K562 (cell line): ENCODE data around the gene PTPRE.

Source experiments
- DMBX1 ChIP-seq: fragments of 250-450 bp; sonication (Bioruptor Pico); IDR thresholded peaks from 2 replicates; pipeline ENCODE4 v1.8.0; 2022; ENCODE audit warnings: inconsistent platforms, mild to moderate bottlenecking, moderate library complexity, borderline replicate concordance
- GABPA ChIP-seq: fragments of 200-800 bp; sonication (Bioruptor generic); conservative IDR thresholded peaks from 2 replicates; pipeline ENCODE4 v1.6.1; 2016; ENCODE audit warnings: low read depth, missing genetic modification characterization, missing compliant biosample characterization
- MTA2 ChIP-seq: fragments of 450-650 bp; IDR thresholded peaks from 2 replicates; pipeline ENCODE4 v1.6.1; 2016; ENCODE audit warnings: low read depth
- MTA3 ChIP-seq: fragments of 450-650 bp; formaldehyde crosslinking; IDR thresholded peaks from 2 replicates; pipeline ENCODE4 v1.6.1; 2017; ENCODE audit warnings: mild to moderate bottlenecking, borderline replicate concordance
- OTX1 ChIP-seq: fragments of 450-650 bp; formaldehyde crosslinking; IDR thresholded peaks from 2 replicates; pipeline ENCODE4 v1.4.0; 2022; ENCODE audit warnings: mild to moderate bottlenecking
- POLR2A ChIP-seq: fragments of 450-650 bp; conservative IDR thresholded peaks from 2 replicates; pipeline ENCODE4 v1.6.1; 2016
- RERE ChIP-seq: sonication (generic); formaldehyde crosslinking; IDR thresholded peaks from 2 replicates; pipeline ENCODE4 v1.8.0; 2023; ENCODE audit warnings: missing genetic modification reagents, mild to moderate bottlenecking, borderline replicate concordance
- SRF ChIP-seq, 2 experiments: fragments of 250-450, 450-650 bp in 1 of 2; sonication (Bioruptor Pico) in 1 of 2; sonication (generic) in 1 of 2; formaldehyde crosslinking; IDR thresholded peaks; 2 replicates each; pipeline versions ENCODE4 v1.5.0 to v1.5.1; 2020 to 2022; ENCODE audit warnings: mild to moderate bottlenecking in 1 of 2, missing genetic modification reagents in 1 of 2
- TCF7L2 ChIP-seq: fragments of 150-350 bp; IDR thresholded peaks from 2 replicates; pipeline ENCODE4 v1.6.1; 2016; ENCODE audit warnings: low read depth, mild to moderate bottlenecking, low read length, moderate library complexity
- ZBTB43 ChIP-seq: sonication (generic); formaldehyde crosslinking; IDR thresholded peaks from 2 replicates; pipeline ENCODE4 v1.8.0; 2023; ENCODE audit warnings: mild to moderate bottlenecking, missing genetic modification reagents
- ZFX ChIP-seq: sonication (generic); formaldehyde crosslinking; IDR thresholded peaks from 2 replicates; pipeline ENCODE4 v1.8.0; 2022; ENCODE audit warnings: mild to moderate bottlenecking, missing genetic modification reagents, moderate library complexity
- ZNF282 ChIP-seq: sonication (generic); formaldehyde crosslinking; IDR thresholded peaks from 2 replicates; pipeline ENCODE4 v1.8.1; 2023; ENCODE audit warnings: missing genetic modification reagents
- ZNF592 ChIP-seq: fragments of 450-650 bp; IDR thresholded peaks from 2 replicates; pipeline ENCODE4 v1.6.1; 2017; ENCODE audit warnings: antibody characterized with exemption, mild to moderate bottlenecking

- TF ChIP-seq TCF7L2 (no peak), OTX1 (CRISPR knock-in tag) (no peak), DMBX1 (CRISPR knock-in tag) (no peak), MTA3 (no peak), GABPA (no peak), ZNF282 (CRISPR knock-in tag) (no peak), ZFX (no peak), ZNF592 (no peak), ZBTB43 (CRISPR knock-in tag) (no peak), RERE (CRISPR knock-in tag) (no peak), SRF (CRISPR knock-in tag; IDR thresholded peaks at IDR 0.05) (no peak), POLR2A (no peak), MTA2 (no peak)
Observed at GRCh38 chr10:128070721-128071416, 164.0 kb downstream of the PTPRE start.
